Stimulated activated CD4-positive, alpha-beta T cell treated with anti-CD3 and anti-CD28 coated beads, Interleukin-4, amount 100 ng/mL, for 1 hour (primary cell): ENCODE data around the gene TMIGD2.
A peak's percentile ranks its signal among the peaks of the same experiment; 100 is the strongest.
"Not testable (repeated sequence)": the region's sequence is repeated elsewhere in the genome, so short reads cannot be mapped to it uniquely, and the experiment has no call there.

Source experiments
- DNase-seq: peaks from one replicate; pipeline ENCODE4 v3.0.0-alpha.2; 2020

Gene TMIGD2

GRCh38 chr19:4266253-4267000 is 35.8 kb downstream of the TMIGD2 start:
- no peak for DNase-seq

- DNase-seq: no peak
Measured at GRCh38 chr19:4264812-4265211, 37.4 kb downstream of the TMIGD2 start.

- no peak for DNase-seq
Measured at GRCh38 chr19:4260613-4261191, 41.5 kb downstream of the TMIGD2 start.

- DNase-seq: no peak
Measured at GRCh38 chr19:4258181-4258580, 44.0 kb downstream of the TMIGD2 start.

- no peak for DNase-seq
Measured at GRCh38 chr19:4257025-4257424, 45.2 kb downstream of the TMIGD2 start.

- no peak for DNase-seq
Measured at GRCh38 chr19:4256563-4256962, 45.6 kb downstream of the TMIGD2 start.

DNA sequence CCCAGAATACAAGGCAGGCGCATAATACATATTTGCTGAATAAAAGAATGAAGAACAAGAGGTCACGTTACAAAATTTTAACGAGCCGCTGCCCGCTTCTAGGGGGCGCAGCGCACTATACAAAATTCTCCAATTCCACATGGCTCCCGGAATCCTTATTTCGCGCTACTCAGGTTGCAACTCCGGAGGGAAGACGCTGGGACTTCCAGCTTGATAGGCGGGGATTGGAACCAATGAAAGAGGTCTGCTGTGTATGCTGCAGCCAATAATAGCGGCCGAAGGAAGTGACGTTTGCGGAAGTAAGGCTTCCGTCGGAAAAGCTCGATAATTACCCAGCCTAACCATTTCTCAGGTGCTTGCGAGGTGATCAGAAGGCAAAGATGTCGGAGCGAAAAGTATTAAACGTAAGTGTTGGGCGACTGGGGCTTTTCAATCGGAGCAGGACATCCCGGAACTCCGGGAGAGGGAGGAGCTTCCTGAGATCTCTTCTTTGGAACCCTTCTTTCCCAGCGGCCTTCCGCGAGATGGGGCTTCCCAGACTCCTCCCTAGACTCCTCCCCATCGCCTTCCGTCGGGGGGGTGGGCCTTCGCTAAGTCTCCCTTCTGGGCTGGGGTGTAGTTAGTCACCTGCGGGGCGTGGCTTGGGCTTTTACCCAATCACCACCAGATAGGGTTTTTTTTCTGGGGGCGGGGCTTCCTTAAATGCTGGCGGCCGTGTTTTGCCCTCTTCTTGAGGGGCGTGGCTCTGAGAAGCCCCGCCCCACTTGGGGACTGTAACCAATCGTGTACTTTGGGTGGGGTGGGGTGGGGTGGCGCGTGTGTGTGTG is 55.2 kb downstream of the TMIGD2 start, which contains the start of gene YJU2:
Gene YJU2, plus strand, starts transcription at position 314 of the 827 bp plus-strand sequence. Its CDS starts 67 bp downstream, at position 381.
- peak; percentile 98 for DNase-seq

DNA sequence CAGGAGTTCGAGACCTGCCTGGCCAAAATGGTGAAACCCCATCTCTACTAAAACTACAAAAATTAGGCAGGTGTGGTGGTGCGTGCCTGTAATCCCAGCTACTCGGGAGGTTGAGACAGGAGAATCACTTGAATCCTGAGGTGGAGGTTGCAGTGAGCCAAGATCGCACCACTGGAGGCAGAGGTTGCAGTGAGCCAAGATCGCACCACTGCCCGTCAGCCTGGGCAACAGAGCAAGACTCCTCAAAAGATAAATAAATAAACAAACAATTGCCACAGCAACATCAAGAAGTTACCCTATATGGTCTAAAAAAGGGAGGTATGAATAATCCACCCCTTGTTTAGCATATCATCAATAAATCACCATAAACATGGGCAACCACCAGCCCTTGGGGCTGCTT is 56.3 kb downstream of the TMIGD2 start:
- DNase-seq: not testable (repeated sequence)
